Measurements from ENCODE around the gene SPATA22. TPM values are rescaled to one million over a fixed set of nuclear protein-coding genes. Genes with fewer than 3 reads are reported as not detected.
"Not testable (repeated sequence)": the region's sequence is repeated elsewhere in the genome, so short reads cannot be mapped to it uniquely, and the experiment has no call there.

Gene SPATA22, protein sequence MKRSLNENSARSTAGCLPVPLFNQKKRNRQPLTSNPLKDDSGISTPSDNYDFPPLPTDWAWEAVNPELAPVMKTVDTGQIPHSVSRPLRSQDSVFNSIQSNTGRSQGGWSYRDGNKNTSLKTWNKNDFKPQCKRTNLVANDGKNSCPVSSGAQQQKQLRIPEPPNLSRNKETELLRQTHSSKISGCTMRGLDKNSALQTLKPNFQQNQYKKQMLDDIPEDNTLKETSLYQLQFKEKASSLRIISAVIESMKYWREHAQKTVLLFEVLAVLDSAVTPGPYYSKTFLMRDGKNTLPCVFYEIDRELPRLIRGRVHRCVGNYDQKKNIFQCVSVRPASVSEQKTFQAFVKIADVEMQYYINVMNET
- not detected for total RNA-seq

DNA sequence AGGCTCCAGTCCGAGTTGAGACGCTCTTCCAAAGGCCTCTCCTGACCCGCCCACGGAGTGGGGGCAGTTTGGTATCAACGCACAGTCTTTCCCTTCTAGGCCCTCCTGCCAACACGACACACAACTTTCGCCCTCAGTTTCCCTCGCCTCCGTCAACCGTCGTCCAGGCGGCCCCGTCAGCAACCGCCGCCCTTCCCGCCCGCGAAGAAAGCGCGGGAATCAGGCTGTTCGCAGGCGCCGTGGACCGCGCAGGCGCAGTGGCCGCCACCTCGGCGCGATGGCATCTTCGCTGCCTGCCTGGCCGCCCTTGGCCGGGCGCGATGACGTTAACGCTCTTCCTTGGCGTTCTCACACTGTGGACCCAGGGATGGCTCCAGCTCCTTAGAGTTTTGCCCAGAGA is at the start of gene SPATA22:
SPATA22 (minus strand) TSS at position 221 of the 400 bp plus-strand sequence. CDS start 2,494 bp downstream, outside the sequence.
- no peaks in the 10 kb centered on the region for H3K4me1 Mint-ChIP-seq (ENCODE audit: low read depth)
- POLR2A ChIA-PET, result no interaction called here

DNA sequence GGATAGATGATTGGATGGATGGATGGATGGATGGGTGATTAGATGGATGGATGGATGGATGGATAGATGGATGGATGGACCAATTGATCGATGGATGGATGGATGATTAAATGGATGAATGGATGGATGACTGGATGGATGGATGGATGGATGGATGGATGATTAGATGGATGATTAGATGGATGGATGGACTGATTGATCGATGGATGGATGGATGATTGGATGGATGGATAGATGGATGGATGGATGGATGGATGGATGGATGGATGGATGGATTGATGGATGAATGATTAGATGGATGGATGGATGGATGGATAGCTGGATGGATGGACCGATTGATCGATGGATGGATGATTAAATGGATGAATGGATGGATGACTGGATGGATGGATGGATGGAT is 47.9 kb upstream of the SPATA22 start:
- DNase-seq; H3K27me3 Mint-ChIP-seq (ENCODE audit: low read depth); H3K4me1 Mint-ChIP-seq (ENCODE audit: low read depth); H3K4me3 Mint-ChIP-seq; ATAC-seq; H3K27ac Mint-ChIP-seq; H3K9me3 Mint-ChIP-seq (ENCODE audit: insufficient read depth); H3K36me3 Mint-ChIP-seq (ENCODE audit: low read depth); POLR2A ChIA-PET: not testable (repeated sequence)
- CTCF ChIA-PET, result interaction anchor here (0.6 kb wide), 1 partner anchor 11 kb away, joined by 3 read pairs; no protein-coding TSS in a partner anchor

More for the DNA sequence above, at the start of gene SPATA22:
- H3K27ac Mint-ChIP-seq, result no peak within 1 kb of the TSS
- no peaks in the 10 kb centered on the region for H3K9me3 Mint-ChIP-seq (ENCODE audit: insufficient read depth)
- ATAC-seq (no peak), DNase-seq (no peak)
- H3K36me3 Mint-ChIP-seq (ENCODE audit: low read depth), result no peaks in the 10 kb centered on the region
- no peak within 1 kb of the TSS for H3K4me3 Mint-ChIP-seq
- CTCF ChIA-PET, result no interaction called here
- peaks cover 5% of the 10 kb centered on the region for H3K27me3 Mint-ChIP-seq (ENCODE audit: low read depth)

DNA sequence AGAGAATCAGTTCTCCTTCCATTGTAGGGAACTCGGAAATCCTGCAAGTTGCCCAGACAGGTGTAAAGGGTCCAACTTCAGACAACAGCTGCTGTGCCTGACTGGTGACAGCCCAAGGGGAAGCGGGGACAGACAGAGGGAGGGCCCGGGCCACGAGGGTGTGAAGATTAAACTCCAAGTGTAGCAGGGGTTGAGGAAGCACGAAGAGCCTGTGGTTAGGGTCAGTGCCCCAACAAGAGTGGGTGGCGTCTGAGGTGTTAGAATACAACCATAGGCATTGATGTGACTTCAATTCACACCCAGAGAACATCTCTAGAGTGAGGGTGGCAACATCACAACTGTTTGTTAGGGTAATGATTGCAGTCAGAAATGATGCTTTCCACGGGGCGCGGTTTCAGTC is 43.3 kb upstream of the SPATA22 start:
- CTCF ChIA-PET, result no interaction called here
- POLR2A ChIA-PET, result no interaction called here
- DNase-seq (no peak), ATAC-seq (no peak)
- H3K27ac Mint-ChIP-seq, result no peak overlapping the region
- H3K27me3 Mint-ChIP-seq (ENCODE audit: low read depth), result no peaks in the 10 kb centered on the region
- H3K36me3 Mint-ChIP-seq (ENCODE audit: low read depth), result no peaks in the 10 kb centered on the region
- H3K9me3 Mint-ChIP-seq (ENCODE audit: insufficient read depth), result no peaks in the 10 kb centered on the region
- H3K4me3 Mint-ChIP-seq, result no peak overlapping the region
- no peaks in the 10 kb centered on the region for H3K4me1 Mint-ChIP-seq (ENCODE audit: low read depth)

DNA sequence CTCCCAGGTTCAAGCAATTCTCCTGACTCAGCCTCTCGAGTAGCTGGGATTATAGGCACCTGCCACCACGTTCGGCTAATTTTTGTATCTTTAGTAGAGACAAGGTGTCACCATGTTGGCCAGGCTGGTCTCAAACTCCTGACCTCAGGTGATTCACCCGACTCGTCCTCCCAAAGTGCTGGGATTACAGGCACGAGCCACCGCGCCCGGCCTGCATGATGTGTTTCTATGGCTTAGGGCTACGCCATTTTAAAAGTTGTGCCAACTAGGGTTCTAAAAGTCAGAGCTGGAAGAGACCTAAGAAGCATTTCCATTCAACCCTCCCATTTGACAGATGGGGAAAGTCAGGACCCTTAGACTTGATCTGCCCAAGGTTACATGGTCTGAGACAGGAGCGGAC is 42.5 kb upstream of the SPATA22 start:
- H3K27me3 Mint-ChIP-seq (ENCODE audit: low read depth); H3K4me1 Mint-ChIP-seq (ENCODE audit: low read depth); ATAC-seq; H3K9me3 Mint-ChIP-seq (ENCODE audit: insufficient read depth); CTCF ChIA-PET; H3K27ac Mint-ChIP-seq; H3K36me3 Mint-ChIP-seq (ENCODE audit: low read depth); H3K4me3 Mint-ChIP-seq; POLR2A ChIA-PET; DNase-seq: not testable (repeated sequence)

DNA sequence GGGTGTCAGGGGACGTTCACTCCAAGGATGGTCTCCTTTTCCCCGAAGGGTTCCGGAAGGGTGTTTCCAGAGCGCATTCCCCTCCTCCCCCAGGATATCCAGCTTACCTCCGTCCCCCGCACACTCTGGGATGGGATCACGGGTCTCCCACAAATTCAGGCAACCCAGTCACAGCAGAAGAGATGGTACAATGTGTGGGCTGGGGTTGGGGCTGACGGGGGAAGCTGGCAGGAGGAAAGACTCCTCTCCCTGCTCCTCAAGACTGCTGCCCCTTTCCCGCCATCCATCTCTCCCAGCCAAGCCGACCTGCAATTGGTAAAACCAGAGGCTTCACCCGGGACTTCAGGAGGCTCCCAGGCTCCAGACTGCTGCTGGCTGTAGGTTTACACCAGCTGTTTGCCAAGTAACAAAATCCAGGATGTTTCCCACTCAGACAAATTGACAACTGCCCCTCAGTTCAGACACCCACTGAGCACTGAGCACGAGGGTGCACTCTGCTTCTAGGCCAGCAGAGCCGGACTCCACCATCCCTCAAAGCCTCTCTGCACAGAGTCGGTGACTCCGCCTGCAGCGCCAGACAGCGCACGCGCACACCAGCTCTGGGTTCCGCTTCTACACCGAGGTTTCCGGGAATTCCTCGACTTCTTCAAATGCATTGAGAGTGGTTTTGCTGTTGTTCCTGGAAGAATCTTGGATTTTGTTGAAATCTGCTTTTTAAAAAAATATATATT is 41.9 kb upstream of the SPATA22 start:
- DNase-seq, result no peak
- CTCF ChIA-PET, result no interaction called here
- Mint-ChIP-seq H3K36me3 (ENCODE audit: low read depth) (no peaks in the 10 kb centered on the region), H3K4me3 (no peak overlapping the region), H3K9me3 (ENCODE audit: insufficient read depth) (no peaks in the 10 kb centered on the region), H3K4me1 (ENCODE audit: low read depth) (no peaks in the 10 kb centered on the region), H3K27me3 (ENCODE audit: low read depth) (no peaks in the 10 kb centered on the region), H3K27ac (no peak overlapping the region)
- no peak for ATAC-seq
- POLR2A ChIA-PET, result no interaction called here

DNA sequence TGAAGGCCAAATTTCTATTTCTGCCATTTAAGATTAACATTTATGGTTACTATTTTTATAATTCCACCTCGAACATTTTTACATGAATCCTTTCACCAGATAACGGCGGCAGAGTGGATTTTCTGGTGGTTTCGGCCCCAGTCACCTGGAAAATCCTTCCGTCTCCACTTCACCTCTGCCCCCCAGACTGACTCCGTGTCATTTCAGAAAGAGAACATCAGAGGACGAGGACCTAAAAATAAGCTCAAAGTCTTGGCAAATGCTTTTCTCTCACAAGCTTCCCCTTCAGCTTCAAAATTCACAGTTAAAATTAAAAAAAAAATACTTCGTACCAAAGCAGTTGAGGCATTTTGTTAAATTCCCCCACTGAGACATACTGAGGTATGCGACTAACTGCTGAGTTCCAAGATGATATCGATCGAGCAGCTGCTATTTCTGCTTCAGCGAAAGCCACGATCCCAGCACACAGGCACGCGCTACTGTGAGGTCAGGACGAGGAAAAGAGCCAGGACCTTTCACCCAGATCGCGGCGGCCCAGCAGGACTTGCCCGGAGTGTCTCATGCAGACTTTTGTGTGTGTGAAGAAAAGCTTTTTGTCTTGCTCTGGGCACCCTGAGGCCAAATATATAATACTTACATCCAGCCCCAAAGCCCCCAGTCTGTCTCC is 41.0 kb upstream of the SPATA22 start:
- POLR2A ChIA-PET, result no interaction called here
- Mint-ChIP-seq H3K9me3 (ENCODE audit: insufficient read depth) (no peaks in the 10 kb centered on the region), H3K4me1 (ENCODE audit: low read depth) (no peaks in the 10 kb centered on the region), H3K27ac (no peak overlapping the region), H3K4me3 (no peak overlapping the region), H3K27me3 (ENCODE audit: low read depth) (no peaks in the 10 kb centered on the region), H3K36me3 (ENCODE audit: low read depth) (no peaks in the 10 kb centered on the region)
- ATAC-seq (no peak), DNase-seq (no peak)
- CTCF ChIA-PET, result no interaction called here

DNA sequence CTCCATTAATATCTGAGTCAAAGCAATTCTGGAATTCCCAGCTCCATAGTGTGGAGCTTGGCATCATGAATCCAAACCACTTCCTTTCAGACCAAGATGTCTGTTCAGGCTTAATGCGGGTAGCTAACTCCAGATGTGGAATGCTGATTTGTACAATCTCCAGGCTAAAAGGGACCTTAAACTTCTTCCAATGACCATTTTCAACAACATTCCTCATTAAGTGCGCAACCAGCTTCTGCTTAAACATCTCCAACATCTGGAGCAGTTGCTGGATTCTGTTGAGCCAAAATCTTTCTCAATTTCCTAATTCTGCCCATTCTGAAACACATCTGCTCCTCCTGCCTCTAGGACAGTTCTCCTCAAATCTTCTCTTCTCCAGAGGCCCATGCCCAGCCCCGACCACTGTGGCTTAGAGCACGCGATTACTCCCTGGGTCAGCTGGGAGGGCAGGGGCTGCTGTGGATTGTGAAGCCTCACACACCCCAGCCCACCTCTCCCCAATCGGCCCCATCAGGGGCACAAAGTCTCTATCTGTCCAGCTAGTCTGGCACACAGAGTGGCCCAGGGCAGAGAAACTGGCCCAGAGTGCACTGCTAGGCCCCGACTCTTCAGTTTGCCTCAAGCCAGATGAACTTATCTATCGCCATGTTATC is 40.4 kb upstream of the SPATA22 start:
- no peaks in the 10 kb centered on the region for H3K4me1 Mint-ChIP-seq (ENCODE audit: low read depth)
- ATAC-seq (no peak), DNase-seq (no peak)
- no peaks in the 10 kb centered on the region for H3K27me3 Mint-ChIP-seq (ENCODE audit: low read depth)
- ChIA-PET CTCF (no interaction called here), POLR2A (no interaction called here)
- no peak overlapping the region for H3K4me3 Mint-ChIP-seq
- no peaks in the 10 kb centered on the region for H3K36me3 Mint-ChIP-seq (ENCODE audit: low read depth)
- H3K27ac Mint-ChIP-seq, result no peak overlapping the region
- no peaks in the 10 kb centered on the region for H3K9me3 Mint-ChIP-seq (ENCODE audit: insufficient read depth)

DNA sequence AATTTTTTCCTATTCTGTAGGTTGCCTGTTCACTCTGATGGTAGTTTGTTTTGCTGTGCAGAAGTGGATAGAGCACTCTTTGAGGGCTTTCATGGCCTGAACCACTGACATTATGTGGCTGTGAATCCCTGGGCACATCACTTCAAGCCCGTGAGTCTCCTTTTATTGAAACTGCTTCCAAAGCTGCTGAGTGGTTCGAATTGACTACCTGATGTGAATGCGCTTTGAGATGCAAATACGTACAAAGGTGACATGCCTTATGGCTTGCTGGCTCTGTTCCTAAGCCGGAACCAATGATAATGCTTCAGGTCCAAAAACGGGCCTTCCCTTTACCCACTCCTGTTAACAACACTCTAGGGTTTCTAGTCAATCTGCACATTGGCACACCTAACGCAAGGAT is 38.5 kb upstream of the SPATA22 start:
- Mint-ChIP-seq H3K4me1 (ENCODE audit: low read depth) (no peaks in the 10 kb centered on the region), H3K27me3 (ENCODE audit: low read depth) (no peaks in the 10 kb centered on the region), H3K36me3 (ENCODE audit: low read depth) (no peaks in the 10 kb centered on the region), H3K4me3 (no peak overlapping the region), H3K27ac (no peak overlapping the region), H3K9me3 (ENCODE audit: insufficient read depth) (no peaks in the 10 kb centered on the region)
- CTCF ChIA-PET, result no interaction called here
- ATAC-seq, result no peak
- DNase-seq, result no peak
- POLR2A ChIA-PET, result no interaction called here

DNA sequence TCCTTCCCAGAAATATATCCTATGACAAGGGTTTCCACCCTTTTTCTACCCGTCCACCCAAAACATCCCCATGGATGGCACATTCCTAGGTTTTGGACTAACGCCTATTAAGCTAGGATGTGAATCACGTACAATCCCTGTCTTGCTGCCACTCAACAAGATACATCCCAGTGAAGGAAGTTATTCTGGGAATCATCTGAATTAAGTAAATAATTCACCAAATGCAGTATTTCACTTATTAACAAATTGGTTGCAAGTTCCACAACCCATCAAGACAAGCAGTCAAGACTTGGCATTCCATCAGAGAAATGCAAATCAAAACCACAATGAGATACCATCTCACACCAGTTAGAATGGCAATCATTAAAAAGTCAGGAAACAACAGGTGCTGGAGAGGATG is 36.2 kb upstream of the SPATA22 start:
- H3K27ac Mint-ChIP-seq, result no peak overlapping the region
- H3K27me3 Mint-ChIP-seq (ENCODE audit: low read depth), result no peaks in the 10 kb centered on the region
- no peaks in the 10 kb centered on the region for H3K36me3 Mint-ChIP-seq (ENCODE audit: low read depth)
- no peak for ATAC-seq
- no peak for DNase-seq
- no peak overlapping the region for H3K4me3 Mint-ChIP-seq
- CTCF ChIA-PET, result no interaction called here
- H3K9me3 Mint-ChIP-seq (ENCODE audit: insufficient read depth), result no peaks in the 10 kb centered on the region
- no peaks in the 10 kb centered on the region for H3K4me1 Mint-ChIP-seq (ENCODE audit: low read depth)
- POLR2A ChIA-PET, result no interaction called here

DNA sequence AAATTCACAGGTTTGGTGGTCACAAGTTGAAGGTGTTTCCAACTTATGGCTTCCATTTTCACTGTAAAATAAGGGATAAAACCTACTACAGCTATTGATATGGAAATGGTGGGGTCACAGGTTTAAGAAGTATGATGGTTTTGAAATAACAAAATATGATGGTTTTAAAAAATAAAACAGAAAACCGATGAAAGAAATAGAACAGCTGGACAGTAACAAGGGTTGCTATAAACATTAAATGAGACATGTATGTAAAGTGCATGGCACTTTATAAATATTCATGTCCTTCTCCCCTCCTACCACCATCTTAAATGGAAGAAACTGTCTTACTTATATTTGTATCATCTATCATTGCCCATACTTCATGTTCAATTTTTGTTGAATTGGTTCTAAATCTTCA is 35.5 kb upstream of the SPATA22 start:
- DNase-seq, result no peak
- H3K27me3 Mint-ChIP-seq (ENCODE audit: low read depth), result no peaks in the 10 kb centered on the region
- no peaks in the 10 kb centered on the region for H3K36me3 Mint-ChIP-seq (ENCODE audit: low read depth)
- H3K4me3 Mint-ChIP-seq, result no peak overlapping the region
- no peak for ATAC-seq
- H3K27ac Mint-ChIP-seq, result no peak overlapping the region
- H3K4me1 Mint-ChIP-seq (ENCODE audit: low read depth), result no peaks in the 10 kb centered on the region
- no peaks in the 10 kb centered on the region for H3K9me3 Mint-ChIP-seq (ENCODE audit: insufficient read depth)
- POLR2A ChIA-PET, result no interaction called here
- CTCF ChIA-PET, result no interaction called here

DNA sequence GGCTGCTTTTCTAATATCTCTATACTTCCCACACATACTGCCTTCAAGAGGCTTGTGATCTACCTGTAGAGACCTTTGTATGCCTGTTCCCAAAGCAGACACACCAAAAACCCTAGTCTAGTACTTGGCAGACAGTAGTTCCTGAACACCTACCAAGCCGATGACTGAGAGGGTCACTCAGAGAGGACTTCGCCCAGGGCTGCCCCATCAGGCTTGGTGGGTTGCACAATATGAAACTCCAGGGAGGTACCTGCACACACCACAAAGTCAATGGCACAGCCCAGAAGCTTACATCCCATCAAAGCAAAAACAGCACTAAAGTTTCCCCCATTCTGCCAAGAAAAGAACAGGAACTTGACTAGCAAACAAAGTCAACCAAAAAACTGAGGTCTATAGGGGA is 34.4 kb upstream of the SPATA22 start:
- H3K9me3 Mint-ChIP-seq (ENCODE audit: insufficient read depth), result no peaks in the 10 kb centered on the region
- H3K27ac Mint-ChIP-seq, result no peak overlapping the region
- ATAC-seq (no peak), DNase-seq (no peak)
- ChIA-PET CTCF (no interaction called here), POLR2A (no interaction called here)
- H3K4me3 Mint-ChIP-seq, result no peak overlapping the region
- no peaks in the 10 kb centered on the region for H3K36me3 Mint-ChIP-seq (ENCODE audit: low read depth)
- peaks cover 4% of the 10 kb centered on the region for H3K27me3 Mint-ChIP-seq (ENCODE audit: low read depth)
- no peaks in the 10 kb centered on the region for H3K4me1 Mint-ChIP-seq (ENCODE audit: low read depth)

DNA sequence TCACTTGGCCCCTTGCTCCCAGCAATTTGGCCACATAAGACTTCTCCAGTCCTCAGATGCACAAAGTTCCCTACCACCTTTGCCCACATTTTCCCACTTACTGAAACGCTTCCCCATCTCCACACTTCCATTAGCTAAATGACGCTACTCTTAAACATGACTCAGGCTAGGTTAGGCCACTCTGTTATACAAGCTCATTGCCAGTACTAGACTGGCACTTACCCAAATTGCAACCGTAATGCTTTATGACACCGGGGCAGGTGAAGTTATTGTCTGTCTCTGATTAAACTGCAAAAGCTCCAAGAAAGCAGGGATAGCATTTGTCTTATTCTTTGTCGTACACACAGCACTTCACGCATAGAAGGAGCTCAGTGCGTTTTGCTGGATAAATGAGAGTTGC is 33.4 kb upstream of the SPATA22 start:
- ATAC-seq (no peak), DNase-seq (no peak)
- H3K27ac Mint-ChIP-seq, result no peak overlapping the region
- ChIA-PET POLR2A (no interaction called here), CTCF (no interaction called here)
- H3K27me3 Mint-ChIP-seq (ENCODE audit: low read depth), result peaks cover 4% of the 10 kb centered on the region
- H3K4me1 Mint-ChIP-seq (ENCODE audit: low read depth), result no peaks in the 10 kb centered on the region
- no peaks in the 10 kb centered on the region for H3K9me3 Mint-ChIP-seq (ENCODE audit: insufficient read depth)
- H3K36me3 Mint-ChIP-seq (ENCODE audit: low read depth), result no peaks in the 10 kb centered on the region
- no peak overlapping the region for H3K4me3 Mint-ChIP-seq

All from activated CD8-positive, alpha-beta T cell treated with anti-CD3 and anti-CD28 coated beads, Interleukin-2, amount 10 ng/mL, durations not matched to agents 7 days and 5 days (primary cell).